Stimulated activated CD8-positive, alpha-beta memory T cell treated with anti-CD3 and anti-CD28 coated beads, Interleukin-4, amount 100 ng/mL, for 48 hours (primary cell): Measurements from ENCODE around the gene RAD21L1.

Source experiments
- DNase-seq: peaks from one replicate; pipeline ENCODE4 v3.0.0-alpha.2; 2020

The RAD21L1 gene

GRCh38 chr20:1225783-1226654 lies at the start of gene RAD21L1:
Gene RAD21L1 (plus strand): TSS chr20:1226044. CDS start chr20:1228454, 2,410 bp downstream.
- DNase-seq, result peak; percentile 88

GRCh38 chr20:1177680-1178079 lies 48.2 kb upstream of the RAD21L1 start:
- no peak for DNase-seq

GRCh38 chr20:1178103-1178502 lies 47.7 kb upstream of the RAD21L1 start:
- no peak for DNase-seq

- DNase-seq, result no peak
Measured at GRCh38 chr20:1178623-1179022, 47.2 kb upstream of the RAD21L1 start.

GRCh38 chr20:1180949-1181348 lies 44.9 kb upstream of the RAD21L1 start:
- DNase-seq, result no peak

GRCh38 chr20:1182106-1182505 lies 43.7 kb upstream of the RAD21L1 start:
- DNase-seq, result no peak

GRCh38 chr20:1183153-1183552 lies 42.7 kb upstream of the RAD21L1 start:
- DNase-seq, result no peak

GRCh38 chr20:1184260-1184637 lies 41.6 kb upstream of the RAD21L1 start:
- DNase-seq, result no peak

- DNase-seq, result no peak
Measured at GRCh38 chr20:1184638-1185315, 41.1 kb upstream of the RAD21L1 start, which contains the start of gene TMEM74B. Gene TMEM74B (minus strand): TSS chr20:1184981. CDS start chr20:1183801, 1,180 bp downstream.

- peak; percentile 31 for DNase-seq
Measured at GRCh38 chr20:1185316-1185741, 40.5 kb upstream of the RAD21L1 start.

GRCh38 chr20:1185790-1186334 lies 40.0 kb upstream of the RAD21L1 start:
- DNase-seq, result peak; percentile 70

GRCh38 chr20:1186367-1186991 lies 39.4 kb upstream of the RAD21L1 start:
- no peak for DNase-seq

GRCh38 chr20:1187605-1188171 lies 38.2 kb upstream of the RAD21L1 start:
- no peak for DNase-seq

GRCh38 chr20:1188347-1188746 lies 37.5 kb upstream of the RAD21L1 start:
- DNase-seq, result no peak

- DNase-seq, result no peak
Measured at GRCh38 chr20:1189827-1190226, 36.0 kb upstream of the RAD21L1 start.

- DNase-seq, result no peak
Measured at GRCh38 chr20:1190847-1191246, 35.0 kb upstream of the RAD21L1 start.

GRCh38 chr20:1191299-1191698 lies 34.5 kb upstream of the RAD21L1 start:
- DNase-seq, result no peak

- no peak for DNase-seq
Measured at GRCh38 chr20:1195226-1195625, 30.6 kb upstream of the RAD21L1 start.

GRCh38 chr20:1196634-1197033 lies 29.2 kb upstream of the RAD21L1 start:
- no peak for DNase-seq

GRCh38 chr20:1197801-1198200 lies 28.0 kb upstream of the RAD21L1 start:
- DNase-seq, result no peak

GRCh38 chr20:1198751-1199150 lies 27.1 kb upstream of the RAD21L1 start:
- no peak for DNase-seq

- DNase-seq, result no peak
Measured at GRCh38 chr20:1199212-1199873, 26.5 kb upstream of the RAD21L1 start.
